A549 (cell line): ENCODE results near the gene EARS2. TPM values are rescaled to one million over a fixed set of nuclear protein-coding genes. Genes with fewer than 3 reads are reported as not detected.

Experiments
- ATAC-seq, 2 experiments: fragments of 200-7000 bp in 1 of 2; fragments of >200 bp in 1 of 2; cut with Nextera tagmentation in 1 of 2; cut with Tn5 transposase in 1 of 2; 3 replicates each; pipeline versions ENCODE4 v1.8.0 to v1.9.1; 2018 to 2020; ENCODE audit warnings: mild to moderate bottlenecking in 1 of 2, moderate library complexity in 1 of 2
- CTCF ChIA-PET: fragments of 300-600 bp; sonication (Branson Sonifier 250); formaldehyde crosslinking; extraction: SDS; loops from one replicate; lab custom pipeline; 2021; ENCODE audit warnings: antibody characterized with exemption, inconsistent platforms; lab: Yijun Ruan, JAX
- POLR2A ChIA-PET: fragments of 350-600 bp; formaldehyde crosslinking; extraction: SDS; loops from one replicate; lab custom pipeline; 2021; ENCODE audit warnings: antibody characterized with exemption, inconsistent platforms; lab: Yijun Ruan, JAX
- DNase-seq, 2 experiments: peaks; one replicate each; pipeline versions ENCODE4 v3.0.0 to v3.0.0-alpha.2; 2011 to 2016; ENCODE audit warnings: low read depth in 1 of 2, low spot score in 1 of 2
- FAIRE-seq: peaks from 2 replicates; lab custom pipeline; 2011; peaks lifted over from hg19 to GRCh38; lab: Jason Lieb, UNC
- H3K27ac ChIP-seq, 2 experiments: fragments of >200 bp; sonication (Bioruptor Twin); formaldehyde crosslinking; 3 replicates each; pipeline ENCODE4 v1.5.1; 2016 to 2017
- H3K4me1 ChIP-seq: fragments of >200 bp; sonication (Bioruptor Twin); formaldehyde crosslinking; 3 replicates; pipeline ENCODE4 v1.6.1; 2016
- H3K4me2 ChIP-seq: fragments of >200 bp; sonication (Bioruptor Twin); formaldehyde crosslinking; 3 replicates; pipeline ENCODE4 v1.6.1; 2016
- H3K4me3 ChIP-seq: fragments of >200 bp; sonication (Bioruptor Twin); formaldehyde crosslinking; 3 replicates; pipeline ENCODE4 v1.5.1; 2016
- H3K9me3 ChIP-seq: fragments of >200 bp; sonication (Bioruptor Twin); formaldehyde crosslinking; 3 replicates; pipeline ENCODE4 v1.6.1; 2016
- BHLHE40 ChIP-seq: IDR thresholded peaks from 2 replicates; pipeline ENCODE4 v1.6.1; 2012; ENCODE audit warnings: low read depth, low read length, inconsistent platforms
- CBX8 ChIP-seq: fragments of 200-600 bp; sonication (generic); IDR thresholded peaks from 2 replicates; pipeline ENCODE4 v1.6.1; 2016
- EP300 ChIP-seq, 2 experiments: fragments of >200 bp; sonication (Bioruptor Twin); formaldehyde crosslinking; IDR thresholded peaks; 2 replicates in 1 of 2; 3 replicates in 1 of 2; pipeline ENCODE4 v1.6.1; 2016 to 2017
- FOXS1 ChIP-seq: fragments of 250-450 bp; sonication (Bioruptor Pico); IDR thresholded peaks from 2 replicates; pipeline ENCODE4 v1.5.0; 2020; ENCODE audit warnings: mild to moderate bottlenecking, moderate library complexity
- HEYL ChIP-seq: fragments of 250-450 bp; sonication (Bioruptor Pico); IDR thresholded peaks from 2 replicates; pipeline ENCODE4 v1.8.0; 2021; ENCODE audit warnings: mild to moderate bottlenecking, moderate library complexity
- HOXA7 ChIP-seq: fragments of 250-450 bp; sonication (Bioruptor Pico); IDR thresholded peaks from 2 replicates; pipeline ENCODE4 v1.5.0; 2020; ENCODE audit warnings: mild to moderate bottlenecking, moderate library complexity
- JUN ChIP-seq, 2 experiments: fragments of >200 bp; sonication (Bioruptor Twin); formaldehyde crosslinking; IDR thresholded peaks; 2 replicates in 1 of 2; 3 replicates in 1 of 2; pipeline ENCODE4 v1.6.1; 2016 to 2017
- KDM1A ChIP-seq: fragments of 200-600 bp; sonication (generic); IDR thresholded peaks from 2 replicates; pipeline ENCODE4 v1.6.1; 2016; ENCODE audit warnings: low read depth, mild to moderate bottlenecking
- KDM5A ChIP-seq: fragments of 200-600 bp; sonication (generic); IDR thresholded peaks from 2 replicates; pipeline ENCODE4 v1.6.1; 2016; ENCODE audit warnings: antibody characterized with exemption, mild to moderate bottlenecking
- MAZ ChIP-seq: fragments of 150-350 bp; IDR thresholded peaks from 2 replicates; pipeline ENCODE4 v1.6.1; 2014; ENCODE audit warnings: antibody characterized with exemption, low read depth, low read length, borderline replicate concordance
- POLR2A ChIP-seq: IDR thresholded peaks from 2 replicates; pipeline ENCODE4 v1.6.1; 2012; ENCODE audit warnings: mild to moderate bottlenecking, low read length
- POLR2AphosphoS2 ChIP-seq: conservative IDR thresholded peaks from 2 replicates; pipeline ENCODE4 v1.6.1; 2012; ENCODE audit warnings: low read length, improper control_type of control experiment, inconsistent platforms
- RFX5 ChIP-seq: fragments of 450-650 bp; IDR thresholded peaks from 2 replicates; pipeline ENCODE4 v1.7.1; 2014; ENCODE audit warnings: antibody characterized with exemption, mild to moderate bottlenecking, moderate library complexity
- RNF2 ChIP-seq: fragments of 200-600 bp; sonication (generic); IDR thresholded peaks from 2 replicates; pipeline ENCODE4 v1.6.1; 2016; ENCODE audit warnings: low read depth, mild to moderate bottlenecking, antibody characterized with exemption, moderate library complexity, borderline replicate concordance
- SMC3 ChIP-seq: fragments of >200 bp; sonication (Bioruptor Twin); formaldehyde crosslinking; IDR thresholded peaks from 3 replicates; pipeline ENCODE4 v1.6.1; 2018; ENCODE audit warnings: inconsistent platforms
- ZNF302 ChIP-seq: fragments of 250-450 bp; sonication (Bioruptor Pico); IDR thresholded peaks from 2 replicates; pipeline ENCODE4 v1.9.0; 2021; ENCODE audit warnings: inconsistent platforms, mild to moderate bottlenecking, moderate library complexity
- WGBS: methylation state at CpG from one replicate; pipeline ENCODE4 v1.1.6; 2017; ENCODE audit errors: missing lambda C conversion rate; 5-methylcytosine and 5-hydroxymethylcytosine counted together
- polyA plus RNA-seq, 4 experiments: library from polyadenylated mRNA; depleted of rRNA in 3 of 4; stranded (reverse); fragments of >200 nt; fragmentation: RNase III in 1 of 4; extraction: RNeasy Plus Mini Kit Qiagen cat#74134 plus additional on column Dnase treatment in 1 of 4; gene quantifications; 2 replicates in 3 of 4; 3 replicates in 1 of 4; pipeline ENCODE4 v1.2.3, GENCODE V29; 2011 to 2017
- TF ChIP-seq, protein P1 (sequence below): fragments of 150-350 bp; IDR thresholded peaks from 2 replicates; pipeline ENCODE4 v1.6.1; 2014; ENCODE audit warnings: low read depth, mild to moderate bottlenecking, low read length
- TF ChIP-seq, protein P2 (sequence below): IDR thresholded peaks from 2 replicates; pipeline ENCODE4 v1.6.1; 2012
- TF ChIP-seq, protein P3 (sequence below): fragments of 250-450 bp; sonication (Bioruptor Pico); IDR thresholded peaks from 2 replicates; pipeline ENCODE4 v1.5.0; 2020; ENCODE audit warnings: low read depth, mild to moderate bottlenecking, moderate library complexity
- TF ChIP-seq, protein P4 (sequence below): fragments of >200 bp; sonication (Bioruptor Twin); formaldehyde crosslinking; IDR thresholded peaks from 2 replicates; pipeline ENCODE4 v1.6.1; 2016
- TF ChIP-seq, protein P5 (sequence below): fragments of >200 bp; sonication (Bioruptor Twin); formaldehyde crosslinking; IDR thresholded peaks from 3 replicates; pipeline ENCODE4 v1.5.1; 2016

EARS2 gene
- polyA plus RNA-seq, 2 of the 4 experiments (the other 2 are of a cell fraction): 30.4 to 45.2 TPM

DNA sequence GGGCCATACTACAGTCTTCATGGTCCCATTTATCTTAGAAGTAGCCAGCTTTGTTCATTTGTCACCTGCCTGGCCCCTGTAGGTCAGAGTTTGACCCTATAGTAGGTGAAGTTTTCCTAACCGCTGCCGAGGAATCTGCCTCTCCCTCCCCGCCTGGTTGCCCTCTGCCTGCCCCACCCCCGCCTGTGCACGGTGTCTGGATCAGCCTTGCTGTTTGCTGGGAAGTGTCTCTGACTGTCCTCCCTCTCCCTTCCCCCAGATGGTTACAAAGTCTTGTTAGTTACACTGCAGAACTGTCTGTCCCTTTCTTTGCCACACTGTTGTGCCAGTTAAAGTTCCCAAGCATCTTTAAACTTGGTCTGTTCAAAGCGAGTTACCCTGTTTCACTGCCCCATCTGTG is 6.0 kb upstream of the EARS2 start:
- Histone ChIP-seq H3K27ac (no peak overlapping the region), H3K4me3 (no peak overlapping the region), H3K4me2 (no peak overlapping the region), H3K9me3 (no peaks in the 10 kb centered on the region), H3K4me1 (peaks cover 14% of the 10 kb centered on the region)
- no peak for ATAC-seq
- WGBS: 93% methylated on average over 3 of the region's 6 CpGs
- CTCF ChIA-PET: no interaction called here
- no peak for FAIRE-seq
- no peak for DNase-seq
- TF ChIP-seq, protein P1, sequence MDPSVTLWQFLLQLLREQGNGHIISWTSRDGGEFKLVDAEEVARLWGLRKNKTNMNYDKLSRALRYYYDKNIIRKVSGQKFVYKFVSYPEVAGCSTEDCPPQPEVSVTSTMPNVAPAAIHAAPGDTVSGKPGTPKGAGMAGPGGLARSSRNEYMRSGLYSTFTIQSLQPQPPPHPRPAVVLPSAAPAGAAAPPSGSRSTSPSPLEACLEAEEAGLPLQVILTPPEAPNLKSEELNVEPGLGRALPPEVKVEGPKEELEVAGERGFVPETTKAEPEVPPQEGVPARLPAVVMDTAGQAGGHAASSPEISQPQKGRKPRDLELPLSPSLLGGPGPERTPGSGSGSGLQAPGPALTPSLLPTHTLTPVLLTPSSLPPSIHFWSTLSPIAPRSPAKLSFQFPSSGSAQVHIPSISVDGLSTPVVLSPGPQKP: no peak
- TF ChIP-seq FOXS1 (CRISPR knock-in tag): no peak
- TF ChIP-seq, protein P2, sequence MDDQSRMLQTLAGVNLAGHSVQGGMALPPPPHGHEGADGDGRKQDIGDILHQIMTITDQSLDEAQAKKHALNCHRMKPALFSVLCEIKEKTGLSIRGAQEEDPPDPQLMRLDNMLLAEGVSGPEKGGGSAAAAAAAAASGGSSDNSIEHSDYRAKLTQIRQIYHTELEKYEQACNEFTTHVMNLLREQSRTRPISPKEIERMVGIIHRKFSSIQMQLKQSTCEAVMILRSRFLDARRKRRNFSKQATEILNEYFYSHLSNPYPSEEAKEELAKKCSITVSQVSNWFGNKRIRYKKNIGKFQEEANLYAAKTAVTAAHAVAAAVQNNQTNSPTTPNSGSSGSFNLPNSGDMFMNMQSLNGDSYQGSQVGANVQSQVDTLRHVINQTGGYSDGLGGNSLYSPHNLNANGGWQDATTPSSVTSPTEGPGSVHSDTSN: no peak
- TF ChIP-seq, protein P3, sequence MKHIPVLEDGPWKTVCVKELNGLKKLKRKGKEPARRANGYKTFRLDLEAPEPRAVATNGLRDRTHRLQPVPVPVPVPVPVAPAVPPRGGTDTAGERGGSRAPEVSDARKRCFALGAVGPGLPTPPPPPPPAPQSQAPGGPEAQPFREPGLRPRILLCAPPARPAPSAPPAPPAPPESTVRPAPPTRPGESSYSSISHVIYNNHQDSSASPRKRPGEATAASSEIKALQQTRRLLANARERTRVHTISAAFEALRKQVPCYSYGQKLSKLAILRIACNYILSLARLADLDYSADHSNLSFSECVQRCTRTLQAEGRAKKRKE (CRISPR knock-in tag): no peak
- no peak for TF ChIP-seq RNF2
- no peak for TF ChIP-seq CBX8
- TF ChIP-seq POLR2A: no peak
- TF ChIP-seq JUN (IDR thresholded peaks at IDR 0.05): no peak
- no peak for TF ChIP-seq RFX5
- TF ChIP-seq POLR2AphosphoS2: no peak
- no peak for TF ChIP-seq ZNF302 (CRISPR knock-in tag)
- TF ChIP-seq, protein P4, sequence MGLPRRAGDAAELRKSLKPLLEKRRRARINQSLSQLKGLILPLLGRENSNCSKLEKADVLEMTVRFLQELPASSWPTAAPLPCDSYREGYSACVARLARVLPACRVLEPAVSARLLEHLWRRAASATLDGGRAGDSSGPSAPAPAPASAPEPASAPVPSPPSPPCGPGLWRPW: no peak
- TF ChIP-seq, protein P5, sequence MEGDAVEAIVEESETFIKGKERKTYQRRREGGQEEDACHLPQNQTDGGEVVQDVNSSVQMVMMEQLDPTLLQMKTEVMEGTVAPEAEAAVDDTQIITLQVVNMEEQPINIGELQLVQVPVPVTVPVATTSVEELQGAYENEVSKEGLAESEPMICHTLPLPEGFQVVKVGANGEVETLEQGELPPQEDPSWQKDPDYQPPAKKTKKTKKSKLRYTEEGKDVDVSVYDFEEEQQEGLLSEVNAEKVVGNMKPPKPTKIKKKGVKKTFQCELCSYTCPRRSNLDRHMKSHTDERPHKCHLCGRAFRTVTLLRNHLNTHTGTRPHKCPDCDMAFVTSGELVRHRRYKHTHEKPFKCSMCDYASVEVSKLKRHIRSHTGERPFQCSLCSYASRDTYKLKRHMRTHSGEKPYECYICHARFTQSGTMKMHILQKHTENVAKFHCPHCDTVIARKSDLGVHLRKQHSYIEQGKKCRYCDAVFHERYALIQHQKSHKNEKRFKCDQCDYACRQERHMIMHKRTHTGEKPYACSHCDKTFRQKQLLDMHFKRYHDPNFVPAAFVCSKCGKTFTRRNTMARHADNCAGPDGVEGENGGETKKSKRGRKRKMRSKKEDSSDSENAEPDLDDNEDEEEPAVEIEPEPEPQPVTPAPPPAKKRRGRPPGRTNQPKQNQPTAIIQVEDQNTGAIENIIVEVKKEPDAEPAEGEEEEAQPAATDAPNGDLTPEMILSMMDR: no peak
- TF ChIP-seq MAZ: no peak
- no peak for TF ChIP-seq EP300 (IDR thresholded peaks at IDR 0.05)
- POLR2A ChIA-PET: no interaction called here

DNA sequence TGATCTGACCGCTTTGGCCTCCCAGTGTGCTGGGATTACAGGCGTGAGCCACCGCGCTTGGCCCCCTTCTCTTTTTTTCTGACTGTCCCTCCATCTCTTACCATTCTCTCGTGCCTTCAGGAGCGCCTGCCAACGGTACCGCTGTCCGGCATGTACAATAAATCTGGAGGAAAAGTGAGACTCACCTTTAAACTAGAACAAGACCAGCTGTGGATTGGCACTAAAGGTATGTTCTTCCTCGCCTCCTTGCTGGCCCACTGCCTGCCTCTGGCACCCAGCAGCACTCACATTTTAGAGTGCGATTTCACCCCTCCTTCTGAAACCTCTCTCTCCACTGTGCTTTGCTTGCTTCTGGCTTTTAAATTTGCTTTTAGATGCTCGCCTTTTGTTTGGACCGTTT is 5.4 kb upstream of the EARS2 start:
- Histone ChIP-seq H3K27ac (no peak overlapping the region), H3K4me3 (no peak overlapping the region), H3K4me1 (peaks cover 14% of the 10 kb centered on the region), H3K9me3 (no peaks in the 10 kb centered on the region), H3K4me2 (no peak overlapping the region)
- 95% methylated on average over 13 of the region's 13 CpGs for WGBS
- FAIRE-seq: no peak
- no peak for ATAC-seq
- POLR2A ChIA-PET: no interaction called here
- TF ChIP-seq POLR2AphosphoS2 (no peak), HOXA7 (CRISPR knock-in tag) (no peak), BHLHE40 (no peak), HEYL (no peak), KDM5A (no peak), SMC3 (no peak), KDM1A (no peak)
- TF ChIP-seq, protein P3 (CRISPR knock-in tag): no peak
- DNase-seq: no peak
- CTCF ChIA-PET: interaction anchor here (1.6 kb wide), 1 partner anchor 8 kb away, joined by 3 read pairs; no protein-coding TSS in a partner anchor
